ENCODE results near the gene FAM124A. TPM values are rescaled to one million over a fixed set of nuclear protein-coding genes. Genes with fewer than 3 reads are reported as not detected.

The FAM124A gene
- total and polyA plus RNA-seq, 12 donors: 2.1 to 14.0 (median 7.0) TPM

DNA sequence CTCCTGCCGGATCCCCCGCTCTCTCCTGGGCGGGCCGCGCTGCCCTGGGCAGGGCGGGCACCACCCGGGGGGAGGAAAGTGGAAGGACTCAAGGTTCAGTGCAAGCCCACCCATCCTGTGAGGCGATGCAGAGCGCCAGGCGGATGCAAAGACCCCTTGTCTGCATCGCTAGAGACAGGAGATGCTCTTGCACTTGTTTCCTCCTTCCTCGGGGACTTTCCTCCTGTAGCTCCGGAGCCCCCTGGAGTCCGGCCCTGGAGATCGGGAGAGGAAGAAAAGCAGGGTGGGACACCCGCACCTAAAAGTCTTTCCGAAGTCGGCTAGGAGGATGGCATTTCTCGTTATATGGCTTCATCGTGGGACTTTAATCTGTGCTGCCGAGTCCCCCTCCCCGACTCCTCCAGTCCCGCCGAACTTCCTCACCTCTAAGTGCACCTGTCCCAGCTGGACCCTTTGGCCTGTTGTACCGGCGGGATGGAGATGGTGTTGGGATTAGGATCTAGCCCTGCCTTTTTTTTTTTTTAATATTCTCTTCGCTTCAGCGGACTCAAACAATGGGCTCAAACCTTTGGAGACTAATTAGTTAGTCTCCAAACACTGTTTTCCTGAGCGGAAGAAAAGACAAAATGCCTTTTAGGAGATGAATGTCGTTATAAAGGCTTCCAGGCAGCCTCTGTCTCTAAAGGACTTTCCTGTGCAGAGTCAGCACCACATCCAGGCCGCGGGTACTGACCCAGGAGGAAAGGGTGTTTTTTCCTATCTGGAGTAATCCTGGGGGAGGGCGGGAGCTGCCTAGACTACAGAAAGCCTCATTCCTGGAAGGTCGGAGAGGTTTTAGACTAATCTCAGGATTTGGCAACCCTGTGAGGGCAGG, 725 bp downstream of the FAM124A start:
- peak in 1 of 2 donors; percentile 20 for DNase-seq
- peak overlapping the region; percentile 58 to 89 (median 78) for H3K27ac ChIP-seq
- H3K9me3 ChIP-seq: no peaks in the 10 kb centered on the region
- intact Hi-C loops (cut with DNase I): loop anchor here (1.0 to 5.0 kb wide), 7 partner anchors 58 to 71 kb away; no protein-coding TSS in a partner anchor
- ATAC-seq: peak; percentile 37 to 78 (median 62)
- H3K4me1 ChIP-seq: peaks cover 0 to 34% (median 18%) of the 10 kb centered on the region in 9 donors
- peaks cover 0 to 33% (median 0%) of the 10 kb centered on the region in 7 donors for H3K27me3 ChIP-seq
- TF ChIP-seq CTCF (IDR thresholded peaks at IDR 0.05): peak in 1 of 9 donors; percentile 13
- WGBS, 2 donors: 3 to 5% methylated on average over 31 to 34 of the region's 34 CpGs
- peak overlapping the region; percentile 68 to 98 (median 83) for H3K4me3 ChIP-seq
- peaks cover 0 to 27% (median 0%) of the 10 kb centered on the region in 9 donors for H3K36me3 ChIP-seq

DNA sequence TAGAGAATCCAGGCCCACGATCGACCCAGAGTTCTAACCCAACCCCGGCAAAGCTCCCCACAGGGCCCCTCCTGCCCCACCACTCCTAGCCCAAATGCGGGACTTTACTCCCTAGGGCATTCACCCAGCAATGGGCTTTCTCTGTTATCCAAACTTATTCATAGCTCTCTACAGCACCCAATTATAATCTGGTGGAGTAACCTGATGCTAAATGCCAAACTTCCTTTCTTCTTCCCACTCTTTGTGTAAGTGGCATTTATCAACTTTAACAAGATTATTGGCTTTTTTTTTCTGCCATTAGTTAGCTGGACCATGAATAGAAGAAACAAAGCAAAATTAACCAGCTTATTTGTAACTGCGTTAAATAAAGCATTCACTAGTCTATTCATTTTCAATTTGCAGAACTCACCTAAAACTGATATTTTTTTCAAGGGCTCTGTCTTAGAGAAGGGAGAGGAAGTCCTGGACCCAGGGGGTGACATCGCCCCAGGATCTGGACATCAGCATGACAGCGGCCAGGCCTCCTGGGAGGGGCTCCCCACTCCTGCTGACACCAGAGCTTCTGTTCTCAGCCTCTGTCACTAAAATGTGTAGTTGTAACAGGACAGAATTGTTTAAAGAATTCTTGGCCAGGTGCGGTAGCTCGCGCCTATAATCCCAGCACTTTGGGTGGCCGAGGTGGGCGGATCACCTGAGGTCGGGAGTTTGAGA, 1.5 kb downstream of the FAM124A start:
- H3K36me3 ChIP-seq: peaks cover 0 to 27% (median 0%) of the 10 kb centered on the region in 9 donors
- H3K9me3 ChIP-seq: no peaks in the 10 kb centered on the region
- DNase-seq: no peak
- peaks cover 0 to 33% (median 0%) of the 10 kb centered on the region in 7 donors for H3K27me3 ChIP-seq
- peaks cover 0 to 34% (median 18%) of the 10 kb centered on the region in 9 donors for H3K4me1 ChIP-seq
- peak overlapping the region; percentile 68 to 98 (median 83) for H3K4me3 ChIP-seq
- intact Hi-C loops (cut with DNase I): loop anchor here in 8 of 10 donors (2.0 to 5.0 kb wide), 6 partner anchors 57 to 71 kb away; no protein-coding TSS in a partner anchor
- ATAC-seq: peak in 3 of 8 donors; percentile 5 to 33 (median 25)
- peak overlapping the region in 8 of 10 donors; percentile 11 to 89 (median 79) for H3K27ac ChIP-seq
- 62 to 67% methylated on average over 13 of the region's 13 CpGs for WGBS, 2 donors
- no peak for TF ChIP-seq CTCF (IDR thresholded peaks at IDR 0.05)

GRCh38 chr13:51225029-51225428, 2.8 kb downstream of the FAM124A start:
- Histone ChIP-seq H3K9me3 (no peaks in the 10 kb centered on the region), H3K36me3 (peaks cover 0 to 27% (median 0%) of the 10 kb centered on the region in 9 donors), H3K27ac (no peak overlapping the region), H3K4me1 (peaks cover 0 to 42% (median 29%) of the 10 kb centered on the region in 9 donors), H3K27me3 (peaks cover 0 to 33% (median 0%) of the 10 kb centered on the region in 7 donors), H3K4me3 (no peak overlapping the region)
- TF ChIP-seq CTCF (IDR thresholded peaks at IDR 0.05): no peak
- ATAC-seq (no peak), DNase-seq (no peak)
- intact Hi-C loops (cut with DNase I): no loop called here

- Histone ChIP-seq H3K27ac (no peak overlapping the region), H3K9me3 (no peaks in the 10 kb centered on the region), H3K4me3 (no peak overlapping the region), H3K27me3 (peaks cover 0 to 13% (median 0%) of the 10 kb centered on the region in 7 donors), H3K36me3 (peaks cover 0 to 27% (median 0%) of the 10 kb centered on the region in 9 donors), H3K4me1 (peaks cover 0 to 51% (median 37%) of the 10 kb centered on the region in 9 donors)
- ATAC-seq (no peak), DNase-seq (no peak)
- WGBS, 2 donors: 85 to 87% methylated on average over 1 of the region's 1 CpG
- TF ChIP-seq CTCF (IDR thresholded peaks at IDR 0.05): no peak
- intact Hi-C loops (cut with DNase I): no loop called here
Measured at GRCh38 chr13:51227404-51227803, 5.2 kb downstream of the FAM124A start.

All from heart right ventricle (tissue), 16 donors.